HuH-7 (cell line): Measurements from ENCODE around the gene PACRG.

ENCODE experiments used
- DNase-seq: peaks from one replicate; pipeline ENCODE4 v3.0.0; 2011; ENCODE audit warnings: low spot score

PACRG gene

GRCh38 chr6:163243692-163244589 is 516.2 kb downstream of the PACRG start:
- no peak for DNase-seq

GRCh38 chr6:163248051-163248450 is 520.3 kb downstream of the PACRG start:
- no peak for DNase-seq

- DNase-seq: no peak
Observed at GRCh38 chr6:163249651-163250101, 521.9 kb downstream of the PACRG start.

- no peak for DNase-seq
Observed at GRCh38 chr6:163250116-163250515, 522.3 kb downstream of the PACRG start.

GRCh38 chr6:163252061-163252591 is 524.4 kb downstream of the PACRG start:
- DNase-seq: no peak

- DNase-seq: no peak
Observed at GRCh38 chr6:163253556-163254213, 525.9 kb downstream of the PACRG start.

- no peak for DNase-seq
Observed at GRCh38 chr6:163254341-163254835, 526.6 kb downstream of the PACRG start.

- DNase-seq: no peak
Observed at GRCh38 chr6:163255265-163255664, 527.5 kb downstream of the PACRG start.

GRCh38 chr6:163259689-163260088 is 531.9 kb downstream of the PACRG start:
- DNase-seq: no peak

- no peak for DNase-seq
Observed at GRCh38 chr6:163260111-163260895, 532.5 kb downstream of the PACRG start.

GRCh38 chr6:163260911-163261310 is 533.1 kb downstream of the PACRG start:
- no peak for DNase-seq

- no peak for DNase-seq
Observed at GRCh38 chr6:163261361-163261760, 533.6 kb downstream of the PACRG start.

GRCh38 chr6:163262080-163262479 is 534.3 kb downstream of the PACRG start:
- DNase-seq: no peak

- no peak for DNase-seq
Observed at GRCh38 chr6:163263196-163263595, 535.4 kb downstream of the PACRG start.

- no peak for DNase-seq
Observed at GRCh38 chr6:163263998-163264661, 536.4 kb downstream of the PACRG start.

- DNase-seq: no peak
Observed at GRCh38 chr6:163264662-163265035, 536.9 kb downstream of the PACRG start.

GRCh38 chr6:163281634-163282033 is 553.9 kb downstream of the PACRG start:
- no peak for DNase-seq

GRCh38 chr6:163282672-163283071 is 554.9 kb downstream of the PACRG start:
- no peak for DNase-seq

- no peak for DNase-seq
Observed at GRCh38 chr6:163284151-163284550, 556.4 kb downstream of the PACRG start.

- no peak for DNase-seq
Observed at GRCh38 chr6:163285691-163286090, 557.9 kb downstream of the PACRG start.

- DNase-seq: no peak
Observed at GRCh38 chr6:163287626-163288025, 559.9 kb downstream of the PACRG start.

GRCh38 chr6:163288066-163288465 is 560.3 kb downstream of the PACRG start:
- DNase-seq: no peak
